Lower leg skin (tissue), 4 donors: ENCODE data around the gene NRXN3. TPM values are rescaled to one million over a fixed set of nuclear protein-coding genes. Genes with fewer than 3 reads are reported as not detected.

Experiments used
- DNase-seq, 2 donors: peaks; one replicate each; pipeline ENCODE4 v3.0.0-alpha.2; 2019; ENCODE audit warnings: low spot score in 2 of 2
- H3K4me3 ChIP-seq: fragments of 200-600 bp; sonication (generic); 2 replicates; pipeline ENCODE4 v1.5.1; 2017; ENCODE audit warnings: mild to moderate bottlenecking, low read depth; ENCODE audit not compliant: poor library complexity, severe bottlenecking
- CTCF ChIP-seq, 3 donors: fragments of 450-650 bp; IDR thresholded peaks; one replicate each; pipeline ENCODE4 v1.5.1; 2016; ENCODE audit warnings: antibody characterized with exemption in 3 of 3, mild to moderate bottlenecking in 3 of 3, moderate library complexity in 2 of 3
- POLR2A ChIP-seq, 2 donors: fragments of 450-650 bp; IDR thresholded peaks; one replicate each; pipeline ENCODE4 v1.6.1; 2016 to 2017; ENCODE audit warnings: antibody characterized with exemption in 2 of 2, mild to moderate bottlenecking in 1 of 2, moderate library complexity in 1 of 2
- WGBS, 2 donors: methylation state at CpG; one replicate each; pipeline ENCODE4 v1.1.5; 2018; 5-methylcytosine and 5-hydroxymethylcytosine counted together
- intact Hi-C: fragments of 100-400 bp; cut with DNase I; formaldehyde crosslinking; loops from one replicate; pipeline ENCODE4 v1.15.0; 2023; ENCODE audit warnings: low total_unique reads
- total RNA-seq, 4 donors: library from RNA; depleted of rRNA; stranded (reverse); fragments of >200 nt; gene quantifications; one replicate each; pipeline ENCODE4 v1.1.0, GENCODE V29; 2016

NRXN3 gene
- total RNA-seq, 4 donors from 2014 or later, result 0.61 to 2.4 (median 1.7) TPM

GRCh38 chr14:79437951-79438350 lies 1267.8 kb downstream of the NRXN3 start:
- intact Hi-C loops, result no loop called here
- TF ChIP-seq CTCF (IDR thresholded peaks at IDR 0.05), result no peak
- no peak for TF ChIP-seq POLR2A (IDR thresholded peaks at IDR 0.05)
- 82 to 83% methylated on average over 7 of the region's 7 CpGs for WGBS, 2 donors
- no peak overlapping the region for H3K4me3 ChIP-seq
- DNase-seq, result no peak

GRCh38 chr14:79438696-79439342 lies 1268.6 kb downstream of the NRXN3 start:
- DNase-seq, result no peak
- 77 to 80% methylated on average over 3 of the region's 3 CpGs for WGBS, 2 donors
- intact Hi-C loops, result no loop called here
- TF ChIP-seq CTCF (IDR thresholded peaks at IDR 0.05), result no peak
- no peak for TF ChIP-seq POLR2A (IDR thresholded peaks at IDR 0.05)
- H3K4me3 ChIP-seq, result no peak overlapping the region

GRCh38 chr14:79442786-79443185 lies 1272.6 kb downstream of the NRXN3 start:
- H3K4me3 ChIP-seq, result no peak overlapping the region
- no peak for DNase-seq
- intact Hi-C loops, result no loop called here
- 37 to 52% methylated on average over 5 of the region's 5 CpGs for WGBS, 2 donors
- no peak for TF ChIP-seq POLR2A (IDR thresholded peaks at IDR 0.05)
- no peak for TF ChIP-seq CTCF (IDR thresholded peaks at IDR 0.05)

- H3K4me3 ChIP-seq, result no peak overlapping the region
- TF ChIP-seq CTCF (IDR thresholded peaks at IDR 0.05) (no peak), POLR2A (IDR thresholded peaks at IDR 0.05) (no peak)
- intact Hi-C loops, result no loop called here
- DNase-seq, result no peak
Measured at GRCh38 chr14:79443602-79444001, 1273.4 kb downstream of the NRXN3 start.

- no peak for DNase-seq
Measured at GRCh38 chr14:79448960-79449359, 1278.8 kb downstream of the NRXN3 start.

More at GRCh38 chr14:79448960-79449359, 1278.8 kb downstream of the NRXN3 start:
- H3K4me3 ChIP-seq, result no peak overlapping the region
- intact Hi-C loops, result no loop called here
- TF ChIP-seq POLR2A (IDR thresholded peaks at IDR 0.05) (no peak), CTCF (IDR thresholded peaks at IDR 0.05) (no peak)
- WGBS, 2 donors, result 86 to 90% methylated on average over 6 of the region's 6 CpGs
